HTERT RPE-1 (cell line): ENCODE measurements around the gene DAB2IP.

Experiments used
- in situ Hi-C: fragments of 300-500 bp; cut with MboI; formaldehyde crosslinking; loops from 4 replicates; pipeline ENCODE4 v1.14.3; 2020; ENCODE audit warnings: low sequenced_read_pairs

Gene DAB2IP

GRCh38 chr9:121682926-121683515 lies 31.6 kb downstream of the DAB2IP start:
- in situ Hi-C loops, result loop anchor here (25.0 kb wide), 1 partner anchor 304 kb away; no protein-coding TSS in a partner anchor

DNA sequence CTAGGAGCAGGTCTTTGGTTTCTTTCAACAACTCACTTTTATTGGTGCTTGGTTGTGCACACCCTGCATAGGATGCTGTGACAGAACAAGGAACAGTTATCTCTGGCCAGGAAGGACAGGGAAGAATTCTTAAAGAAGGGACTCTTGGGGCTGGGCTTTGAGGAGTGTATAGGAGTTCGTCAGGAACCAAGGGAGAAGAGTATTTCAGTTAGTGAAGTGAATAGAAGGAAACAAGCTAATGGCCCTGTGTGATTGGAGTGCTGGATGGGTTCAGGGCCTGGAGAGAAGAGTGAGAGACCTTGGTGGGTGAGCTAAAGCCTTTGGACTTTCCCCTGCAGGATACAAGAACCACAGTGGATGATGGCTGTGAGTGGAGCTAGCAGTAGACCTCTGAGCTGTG lies 32.2 kb downstream of the DAB2IP start:
- in situ Hi-C loops, result loop anchor here (25.0 kb wide), 1 partner anchor 304 kb away; no protein-coding TSS in a partner anchor

DNA sequence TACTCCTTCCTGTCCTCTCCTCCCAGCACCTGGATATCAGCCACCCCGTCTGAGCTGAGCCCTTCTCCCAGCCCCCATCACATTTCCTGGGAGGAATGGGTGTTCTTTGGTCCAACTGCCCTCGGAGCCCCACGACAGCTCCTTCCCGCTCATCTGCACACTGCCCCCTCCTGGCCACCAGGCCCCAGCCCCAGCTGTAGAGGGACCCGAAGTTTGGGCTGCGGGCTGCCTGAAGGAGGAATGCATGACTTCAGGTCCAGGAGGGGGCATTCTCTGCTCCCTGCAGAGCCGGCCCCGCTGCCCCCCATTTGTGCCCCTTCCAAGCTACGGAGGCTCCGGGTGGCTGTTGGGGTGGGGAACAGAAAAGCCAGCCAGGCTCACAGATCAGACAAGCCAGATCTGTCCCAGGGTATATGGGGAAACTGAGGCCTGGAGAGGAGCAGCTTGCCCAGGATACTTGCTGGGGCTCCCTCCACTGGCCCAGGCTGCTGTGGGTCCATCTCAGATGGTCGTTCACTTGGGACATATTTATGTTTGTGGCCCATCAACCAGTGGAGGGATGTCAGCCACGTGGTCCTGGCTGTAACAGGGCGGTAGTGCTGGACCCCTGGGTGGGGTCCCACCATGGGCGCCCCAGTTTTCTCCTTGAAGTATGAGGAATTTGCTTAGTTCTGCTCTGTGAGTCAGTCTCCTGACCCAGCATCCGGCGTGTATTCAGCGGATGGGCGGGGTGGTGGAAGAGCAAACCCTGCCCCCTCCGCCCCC lies 33.1 kb downstream of the DAB2IP start:
- in situ Hi-C loops, result loop anchor here (25.0 kb wide), 1 partner anchor 303 kb away; no protein-coding TSS in a partner anchor

DNA sequence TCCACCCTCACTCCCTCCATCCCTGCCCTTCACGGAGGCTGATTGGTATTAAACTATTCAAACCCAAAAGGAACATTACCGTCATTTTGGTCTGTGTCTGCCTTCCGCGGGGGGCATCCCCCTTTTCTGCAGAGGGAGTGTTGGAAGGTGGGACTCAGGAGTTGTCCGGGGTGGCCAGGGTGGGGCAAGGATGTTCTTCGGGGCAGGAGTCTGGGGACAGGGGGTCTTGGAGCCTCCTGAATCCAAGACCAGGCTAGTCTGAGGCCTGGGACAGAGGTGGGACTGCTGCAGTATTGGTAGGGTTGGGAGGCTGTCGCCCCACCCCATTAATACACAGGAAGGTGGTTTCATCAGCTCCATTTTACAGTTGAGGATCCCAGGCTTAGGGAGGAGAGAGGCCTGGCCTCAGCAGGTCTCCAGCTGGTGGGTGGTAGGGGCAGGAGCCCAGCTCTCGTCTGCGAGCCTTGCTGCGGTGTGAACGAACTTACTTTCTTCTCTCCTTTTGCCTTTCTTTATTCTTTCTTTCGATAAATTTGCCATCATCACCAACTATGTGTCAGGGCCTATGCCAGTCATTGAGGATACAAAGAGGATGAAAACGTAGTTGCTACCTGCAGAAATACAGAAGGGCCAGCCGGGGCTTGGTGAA lies 33.8 kb downstream of the DAB2IP start:
- in situ Hi-C loops, result loop anchor here (25.0 kb wide), 1 partner anchor 302 kb away; no protein-coding TSS in a partner anchor

DNA sequence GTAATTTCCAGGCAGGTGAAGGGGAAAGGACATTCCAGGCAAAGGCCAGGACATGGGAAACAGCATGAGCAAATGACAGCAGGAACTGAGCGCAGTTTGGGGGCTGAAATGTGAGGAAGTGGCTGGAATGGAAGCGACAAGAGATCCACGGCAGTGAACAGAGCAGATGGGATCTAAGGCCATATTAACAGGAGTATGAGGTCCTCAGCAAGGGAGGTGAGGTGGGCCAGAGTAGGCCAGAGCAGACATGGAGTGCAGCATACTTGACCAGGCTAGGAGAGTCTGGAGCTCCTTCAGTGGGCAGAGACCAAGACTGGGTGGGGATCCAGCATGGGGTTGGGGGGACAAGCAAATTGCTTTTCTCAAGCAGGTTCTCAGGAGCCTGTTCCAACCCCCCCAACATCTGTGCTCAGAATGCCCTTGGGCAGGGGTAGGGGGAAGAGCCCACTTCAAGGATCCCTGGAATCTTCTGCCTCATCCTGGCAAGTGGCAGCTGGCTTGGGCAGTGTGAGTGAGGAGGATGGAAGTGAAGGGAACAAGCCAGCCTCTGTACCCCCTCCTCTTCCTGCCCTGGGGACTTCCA lies 34.5 kb downstream of the DAB2IP start:
- in situ Hi-C loops, result loop anchor here (25.0 kb wide), 1 partner anchor 301 kb away; no protein-coding TSS in a partner anchor

GRCh38 chr9:121686930-121687541 lies 35.6 kb downstream of the DAB2IP start:
- in situ Hi-C loops, result loop anchor here (25.0 kb wide), 1 partner anchor 300 kb away; no protein-coding TSS in a partner anchor

DNA sequence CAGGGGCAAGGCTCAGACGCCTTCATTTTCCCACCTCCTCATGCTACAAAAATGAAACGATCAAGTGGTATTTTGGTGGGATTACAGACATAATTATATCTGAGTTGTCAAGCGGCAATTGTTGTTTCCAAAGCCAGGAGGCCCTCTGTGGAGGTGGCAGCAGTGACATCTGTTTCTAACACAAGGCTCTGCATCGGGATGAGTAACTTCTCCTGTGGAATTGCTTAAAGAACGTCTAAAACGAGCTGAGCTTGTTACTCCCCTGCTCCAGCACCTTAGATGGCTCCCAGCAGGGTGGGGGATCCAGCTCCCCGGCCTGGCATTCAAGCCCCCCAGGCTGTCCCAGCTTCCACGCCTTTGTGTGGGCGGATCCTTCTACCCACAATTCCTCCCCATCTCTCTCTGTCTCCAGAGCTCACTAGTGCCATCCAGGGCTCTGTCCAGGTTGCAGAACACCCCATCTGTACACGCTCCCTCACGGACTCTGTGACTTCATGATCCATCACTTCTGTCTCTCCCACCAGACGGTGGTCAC lies 36.8 kb downstream of the DAB2IP start:
- in situ Hi-C loops, result loop anchor here (25.0 kb wide), 1 partner anchor 299 kb away; no protein-coding TSS in a partner anchor

DNA sequence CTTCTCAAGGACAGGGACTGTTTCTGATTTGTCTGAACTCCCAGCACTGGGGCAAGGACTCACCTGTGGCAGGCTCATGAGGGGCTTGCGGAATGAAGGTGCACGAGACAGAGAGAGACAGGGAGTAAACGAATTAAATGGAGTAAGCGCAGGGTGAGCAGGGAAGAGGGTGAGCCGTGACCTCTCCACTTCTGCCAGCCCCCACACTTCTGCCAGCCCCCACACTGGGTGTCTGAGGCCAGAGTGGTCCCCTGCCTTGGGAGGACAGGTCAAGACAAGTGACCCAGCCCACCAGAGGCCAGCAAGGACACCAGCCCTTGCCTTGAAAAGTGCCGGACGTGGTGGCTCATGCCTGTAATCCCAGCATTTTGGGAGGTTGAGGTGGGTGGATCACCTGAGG lies 37.2 kb downstream of the DAB2IP start:
- in situ Hi-C loops, result loop anchor here (25.0 kb wide), 1 partner anchor 299 kb away; no protein-coding TSS in a partner anchor

- in situ Hi-C loops, result loop anchor here (25.0 kb wide), 1 partner anchor 298 kb away; no protein-coding TSS in a partner anchor
Observed at GRCh38 chr9:121689461-121690157, 38.2 kb downstream of the DAB2IP start.

GRCh38 chr9:121690316-121690715 lies 38.9 kb downstream of the DAB2IP start:
- in situ Hi-C loops, result loop anchor here (25.0 kb wide), 1 partner anchor 297 kb away; no protein-coding TSS in a partner anchor

DNA sequence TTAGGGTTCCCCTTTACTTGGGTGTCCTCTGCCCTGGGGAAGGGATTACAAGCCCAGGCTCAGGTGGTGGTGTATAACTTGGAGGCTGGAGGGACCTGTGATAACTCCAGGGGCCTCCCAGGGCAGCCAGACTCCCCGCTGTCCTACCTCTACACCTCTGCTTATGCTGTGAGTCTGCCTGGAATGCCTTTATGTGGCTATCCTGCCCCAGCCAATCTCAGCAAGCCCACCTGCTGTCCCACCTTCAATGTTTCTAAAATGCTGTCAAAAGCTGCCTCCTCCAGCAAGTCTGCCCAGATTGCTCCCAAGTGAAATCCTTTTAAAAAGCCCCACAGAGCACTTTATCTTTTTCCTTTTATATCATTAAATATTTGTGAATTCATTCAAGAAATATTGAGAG lies 39.3 kb downstream of the DAB2IP start:
- in situ Hi-C loops, result loop anchor here (25.0 kb wide), 1 partner anchor 297 kb away; no protein-coding TSS in a partner anchor

- in situ Hi-C loops, result loop anchor here (25.0 kb wide), 1 partner anchor 295 kb away; no protein-coding TSS in a partner anchor
Observed at GRCh38 chr9:121691890-121692289, 40.5 kb downstream of the DAB2IP start.

DNA sequence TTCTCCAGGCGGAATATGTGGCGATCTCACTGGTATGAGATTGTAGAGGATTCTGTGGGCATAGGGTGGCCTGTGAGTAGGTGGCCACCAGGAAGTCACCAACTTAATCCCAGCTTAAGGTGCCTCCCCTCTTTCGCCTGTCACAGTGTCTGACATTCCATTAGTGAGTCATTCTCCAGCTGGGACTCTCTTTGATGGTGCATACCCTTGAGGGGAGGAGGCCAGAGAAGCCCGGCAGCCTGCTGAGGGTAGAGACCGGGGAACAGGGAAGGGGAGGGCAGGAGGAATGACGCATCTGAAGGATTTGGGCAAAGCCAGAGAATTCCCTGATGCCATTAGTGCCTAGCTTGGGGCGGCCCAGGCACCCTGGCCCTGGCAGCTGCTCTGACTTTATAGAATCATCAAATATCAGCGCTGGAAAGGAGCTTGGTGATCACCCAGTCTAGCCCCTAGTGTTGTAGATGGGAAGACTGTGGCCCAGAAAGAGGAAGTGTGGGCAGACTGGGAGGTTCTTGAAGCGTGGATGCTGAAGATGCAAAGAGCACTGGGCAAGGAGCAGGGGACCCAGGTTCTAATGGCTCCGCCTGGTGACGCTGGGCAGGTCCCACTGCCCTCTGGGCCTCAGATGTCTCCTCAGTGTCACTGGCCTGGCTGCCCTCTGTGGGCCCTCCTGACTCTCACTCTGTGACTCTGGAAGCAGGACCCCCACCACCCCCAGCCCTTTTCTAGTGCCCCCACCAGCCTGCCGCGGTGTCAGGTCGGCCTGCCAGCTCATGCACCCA lies 41.4 kb downstream of the DAB2IP start:
- in situ Hi-C loops, result loop anchor here (25.0 kb wide), 1 partner anchor 295 kb away; no protein-coding TSS in a partner anchor

GRCh38 chr9:121693388-121693670 lies 41.9 kb downstream of the DAB2IP start:
- in situ Hi-C loops, result loop anchor here (25.0 kb wide), 1 partner anchor 294 kb away; no protein-coding TSS in a partner anchor

- in situ Hi-C loops, result loop anchor here (25.0 kb wide), 1 partner anchor 293 kb away; no protein-coding TSS in a partner anchor
Observed at GRCh38 chr9:121694001-121694400, 42.6 kb downstream of the DAB2IP start.

- in situ Hi-C loops, result loop anchor here (25.0 kb wide), 1 partner anchor 293 kb away; no protein-coding TSS in a partner anchor
Observed at GRCh38 chr9:121694600-121694999, 43.2 kb downstream of the DAB2IP start.

- in situ Hi-C loops, result loop anchor here (25.0 kb wide), 1 partner anchor 290 kb away; no protein-coding TSS in a partner anchor
Observed at GRCh38 chr9:121696930-121697329, 45.5 kb downstream of the DAB2IP start.
